Vagina (tissue), 2 donors: ENCODE data around the gene TBC1D14.

Source experiments
- CTCF ChIP-seq, 3 experiments: fragments of 450-650 bp in 2 of 3; fragments of 200-600 bp in 1 of 3; sonication (generic) in 1 of 3; IDR thresholded peaks; one replicate each; pipeline ENCODE4 v1.5.1; 2017 to 2019; ENCODE audit warnings: antibody characterized with exemption in 3 of 3, mild to moderate bottlenecking in 2 of 3, moderate library complexity in 2 of 3
- POLR2AphosphoS5 ChIP-seq, 2 donors: sonication (generic); formaldehyde crosslinking; IDR thresholded peaks; one replicate each; pipeline ENCODE4 v1.9.0; 2017; ENCODE audit warnings: antibody characterized with exemption in 2 of 2, mild to moderate bottlenecking in 2 of 2, low read depth in 1 of 2; ENCODE audit not compliant: insufficient read depth in 1 of 2

DNA sequence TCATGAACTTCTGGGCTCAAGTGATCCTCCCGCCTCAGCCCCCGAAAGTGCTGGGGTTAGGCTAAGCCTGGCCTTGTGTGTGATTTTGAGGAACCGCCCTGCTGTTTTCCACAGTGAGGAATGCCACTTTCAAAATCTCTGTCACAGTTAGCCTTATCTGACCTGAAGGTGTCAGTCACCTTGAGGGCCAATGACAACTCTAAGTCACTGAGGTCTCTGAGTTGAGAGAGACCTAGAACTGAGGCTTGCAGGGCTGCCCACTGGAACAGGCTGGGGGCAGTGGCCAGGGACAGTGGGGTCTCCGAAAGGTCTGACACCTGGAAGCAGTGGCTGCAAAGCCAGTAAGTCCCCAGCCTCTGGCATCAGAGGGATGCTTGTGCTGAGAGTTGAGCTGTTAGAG is 139.7 kb downstream of the TBC1D14 start:
- TF ChIP-seq CTCF (IDR thresholded peaks at IDR 0.05) (no peak), POLR2AphosphoS5 (IDR thresholded peaks at IDR 0.05; ENCODE audit: insufficient read depth in 1 of 2, low read depth in 1 of 2) (no peak)
